ENCODE data around the gene DLD. TPM values are rescaled to one million over a fixed set of nuclear protein-coding genes. Genes with fewer than 3 reads are reported as not detected.

Gene DLD
- total RNA-seq, 1 donor from 2014 or later, result 77.9 TPM

GRCh38 chr7:107966711-107967110, 75.7 kb downstream of the DLD start:
- intact Hi-C loops (cut with micrococcal nuclease), result no loop called here

- intact Hi-C loops (cut with micrococcal nuclease), result no loop called here
Measured at GRCh38 chr7:107967420-107967819, 76.4 kb downstream of the DLD start.

- intact Hi-C loops (cut with micrococcal nuclease), result no loop called here
Measured at GRCh38 chr7:107968449-107968848, 77.5 kb downstream of the DLD start.

GRCh38 chr7:107969856-107970255, 78.9 kb downstream of the DLD start:
- intact Hi-C loops (cut with micrococcal nuclease), result no loop called here

Other genes starting within 250 kb of the DLD start
- gene SLC26A4, start 230.4 kb upstream of the DLD start, total RNA-seq, result 17.4 and 17.8 TPM in 2 replicates
- gene CBLL1, start 147.0 kb upstream of the DLD start, total RNA-seq, result 47.9 and 49.8 TPM in 2 replicates
- not detected in 2 replicates for gene SLC26A3, start 88.0 kb upstream of the DLD start, total RNA-seq
- gene LAMB1, start 112.0 kb downstream of the DLD start, total RNA-seq, result not detected in 2 replicates
- gene LAMB4, start 239.2 kb downstream of the DLD start, total RNA-seq, result not detected in 2 replicates